ENCODE results near the gene DHFR.
"Not testable (repeated sequence)": the region's sequence is repeated elsewhere in the genome, so short reads cannot be mapped to it uniquely, and the experiment has no call there.

The DHFR gene

DNA sequence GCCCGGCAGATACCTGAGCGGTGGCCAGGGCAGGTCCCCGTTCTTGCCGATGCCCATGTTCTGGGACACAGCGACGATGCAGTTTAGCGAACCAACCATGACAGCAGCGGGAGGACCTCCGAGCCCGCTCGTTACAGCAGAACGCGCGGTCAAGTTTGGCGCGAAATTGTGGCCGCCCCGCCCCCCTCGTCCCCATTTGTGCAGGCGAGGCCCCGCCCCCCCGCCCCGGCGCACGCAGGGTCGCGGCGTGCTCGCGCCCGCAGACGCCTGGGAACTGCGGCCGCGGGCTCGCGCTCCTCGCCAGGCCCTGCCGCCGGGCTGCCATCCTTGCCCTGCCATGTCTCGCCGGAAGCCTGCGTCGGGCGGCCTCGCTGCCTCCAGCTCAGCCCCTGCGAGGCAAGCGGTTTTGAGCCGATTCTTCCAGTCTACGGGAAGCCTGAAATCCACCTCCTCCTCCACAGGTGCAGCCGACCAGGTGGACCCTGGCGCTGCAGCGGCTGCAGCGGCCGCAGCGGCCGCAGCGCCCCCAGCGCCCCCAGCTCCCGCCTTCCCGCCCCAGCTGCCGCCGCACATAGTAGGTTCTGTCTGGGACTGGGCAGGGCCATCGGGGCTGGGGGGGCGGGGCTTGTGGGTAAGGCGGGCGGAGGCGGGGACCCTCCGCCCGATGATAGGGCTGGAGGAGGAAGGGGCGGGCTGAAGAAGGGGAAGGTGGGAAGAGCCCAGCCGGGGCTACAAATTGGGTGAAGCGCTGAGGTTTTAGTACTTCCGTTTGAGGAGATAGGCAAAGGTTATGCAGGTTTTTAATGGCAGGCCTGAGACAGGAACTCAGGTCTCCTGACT lies at the start of gene DHFR, which contains the start of gene MSH3:
DHFR (minus strand) TSS at position 593 of the 840 bp plus-strand sequence; CDS start at position 99, 494 bp downstream.
MSH3 (plus strand) TSS at position 262 of the 840 bp plus-strand sequence; CDS start at position 338, 76 bp downstream.
- peak; percentile 68 for DNase-seq

GRCh38 chr5:80704221-80704620 lies 49.4 kb upstream of the DHFR start:
- DNase-seq, result no peak

- DNase-seq, result no peak
Measured at GRCh38 chr5:80703747-80704146, 49.0 kb upstream of the DHFR start.

DNA sequence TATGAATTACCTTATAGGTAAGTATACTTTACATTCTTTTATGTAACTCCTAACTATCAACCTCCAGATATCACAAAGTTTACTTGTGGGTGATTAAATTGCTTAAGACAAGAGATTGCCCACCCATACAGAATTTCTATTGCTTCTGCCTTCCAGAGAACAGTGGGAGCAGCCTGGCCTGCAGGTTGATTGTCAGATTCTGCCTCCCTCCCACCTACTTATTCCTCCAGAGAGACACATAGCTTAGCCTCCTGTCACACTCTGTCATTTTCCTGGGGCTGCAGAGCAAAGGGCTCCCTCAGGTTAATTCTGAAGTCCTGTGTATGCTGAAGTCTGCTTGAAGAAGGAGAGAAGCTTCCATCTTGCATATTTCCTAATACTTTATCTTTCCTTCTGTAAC lies 48.5 kb upstream of the DHFR start:
- no peak for DNase-seq

DNA sequence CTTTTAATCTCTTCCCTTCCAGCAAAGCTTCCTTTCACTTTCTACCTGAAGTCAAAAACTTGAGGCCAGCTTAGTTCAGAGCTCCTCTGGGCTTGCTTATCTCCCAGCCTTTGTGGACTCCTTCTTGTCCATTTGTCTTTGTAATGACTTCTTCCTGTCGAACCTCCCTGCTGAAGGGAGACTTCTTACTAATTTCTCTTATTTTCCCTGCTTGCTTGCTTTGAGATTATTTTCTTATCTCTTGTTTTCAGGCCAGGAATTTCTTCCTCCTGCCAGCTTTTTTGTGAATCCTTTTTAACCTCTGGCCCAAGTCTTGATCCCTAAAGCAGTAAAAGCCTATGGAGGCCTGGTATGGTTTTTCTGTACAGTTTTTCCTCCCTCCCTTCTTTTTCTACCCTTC lies 46.8 kb upstream of the DHFR start:
- no peak for DNase-seq

GRCh38 chr5:80698369-80698768 lies 43.6 kb upstream of the DHFR start:
- DNase-seq, result no peak

DNA sequence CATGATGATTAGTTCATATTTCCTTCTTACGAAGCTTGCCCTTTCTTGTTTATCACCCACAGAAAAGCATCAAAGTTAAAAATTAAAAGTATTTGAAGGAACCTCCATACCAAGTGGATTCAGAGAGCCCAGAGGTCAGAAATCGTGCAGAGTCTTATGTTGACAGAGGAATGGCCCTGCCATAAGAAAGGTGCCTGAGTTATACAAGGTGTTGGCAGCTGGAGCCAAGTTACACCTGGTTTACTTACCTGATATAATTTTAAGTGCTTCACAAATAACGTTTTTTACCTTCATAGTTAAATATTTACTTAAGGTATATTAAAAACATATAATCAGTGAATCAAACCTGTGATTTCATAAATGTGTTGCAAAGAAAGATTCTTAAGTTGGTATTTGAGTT lies 42.3 kb upstream of the DHFR start:
- no peak for DNase-seq

DNA sequence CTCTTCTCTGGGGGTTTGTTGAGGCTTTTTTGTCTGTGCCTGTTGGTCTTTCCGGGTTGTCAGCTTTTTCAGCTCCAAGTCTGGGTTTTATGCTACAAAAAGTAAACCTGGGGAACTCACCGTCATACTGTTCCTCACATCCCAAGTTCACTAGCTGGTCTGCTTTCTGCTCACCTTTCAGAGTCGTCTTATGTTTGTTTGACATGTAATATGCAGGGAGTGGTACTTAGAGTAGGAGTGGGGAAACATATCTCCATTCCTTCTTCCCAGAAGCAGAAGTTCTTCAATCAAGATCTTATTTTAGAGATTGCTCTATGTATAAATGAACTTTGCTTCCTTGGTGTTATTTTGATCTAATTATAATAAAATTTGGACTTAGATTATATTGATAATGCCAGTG lies 41.7 kb upstream of the DHFR start:
- no peak for DNase-seq

GRCh38 chr5:80695666-80696065 lies 40.9 kb upstream of the DHFR start:
- no peak for DNase-seq

DNA sequence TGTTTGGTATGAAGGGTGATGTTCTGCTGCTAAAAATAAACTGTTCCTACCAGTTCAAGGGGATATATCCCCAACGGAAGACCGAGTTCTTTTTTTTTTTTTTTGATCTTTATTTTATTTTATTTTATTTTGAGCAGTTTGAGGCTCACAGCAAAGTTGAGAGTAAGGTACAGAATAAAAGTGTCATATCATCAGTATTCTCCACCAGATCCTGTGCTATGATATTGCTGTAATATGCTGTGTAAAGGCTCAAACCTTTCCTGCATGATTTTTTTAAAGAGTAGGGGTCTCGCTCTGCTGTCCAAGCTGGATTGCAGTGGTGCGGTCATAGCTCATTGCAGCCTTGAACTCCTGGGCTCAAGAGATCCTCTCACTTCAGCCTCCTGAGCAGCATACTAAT lies 34.8 kb upstream of the DHFR start:
- DNase-seq, result no peak

- DNase-seq, result no peak
Measured at GRCh38 chr5:80688648-80689420, 34.1 kb upstream of the DHFR start.

DNA sequence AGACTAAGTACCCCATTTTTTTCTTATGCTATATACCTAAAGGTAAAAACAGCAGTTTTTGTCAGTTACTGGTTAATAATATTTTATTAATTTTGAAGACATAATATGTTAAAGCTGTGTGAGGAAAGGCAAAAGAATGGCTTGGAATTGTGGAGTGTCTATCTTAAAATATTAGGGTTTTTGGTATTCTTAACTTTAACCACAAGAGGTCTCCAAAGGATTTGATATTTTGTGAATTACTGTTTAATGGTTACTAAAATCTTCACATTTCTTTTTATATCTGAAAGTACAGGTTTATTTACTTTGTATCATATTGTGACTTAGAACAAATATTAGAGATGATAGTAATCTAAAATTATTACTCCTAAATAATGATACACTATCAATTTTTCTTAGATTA lies 32.0 kb upstream of the DHFR start:
- no peak for DNase-seq

DNA sequence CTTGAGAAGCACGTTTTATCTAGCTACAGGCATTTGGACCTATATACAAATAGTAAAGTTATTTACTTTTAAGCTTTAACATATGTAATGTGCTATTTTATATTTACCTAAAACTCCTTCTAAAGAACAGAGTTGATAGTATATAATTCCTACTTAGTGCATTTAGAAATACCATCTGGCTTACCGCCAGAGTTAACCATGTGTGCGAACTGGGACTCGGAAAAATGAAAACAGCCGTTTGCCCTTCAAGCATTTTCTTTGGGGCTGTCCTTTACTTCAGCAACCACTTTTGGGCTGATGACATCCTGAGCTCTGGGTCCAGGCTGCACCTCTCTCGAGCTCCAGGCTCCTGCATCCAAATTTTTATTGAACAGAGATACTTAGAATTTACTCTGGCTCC lies 21.9 kb upstream of the DHFR start:
- no peak for DNase-seq

DNA sequence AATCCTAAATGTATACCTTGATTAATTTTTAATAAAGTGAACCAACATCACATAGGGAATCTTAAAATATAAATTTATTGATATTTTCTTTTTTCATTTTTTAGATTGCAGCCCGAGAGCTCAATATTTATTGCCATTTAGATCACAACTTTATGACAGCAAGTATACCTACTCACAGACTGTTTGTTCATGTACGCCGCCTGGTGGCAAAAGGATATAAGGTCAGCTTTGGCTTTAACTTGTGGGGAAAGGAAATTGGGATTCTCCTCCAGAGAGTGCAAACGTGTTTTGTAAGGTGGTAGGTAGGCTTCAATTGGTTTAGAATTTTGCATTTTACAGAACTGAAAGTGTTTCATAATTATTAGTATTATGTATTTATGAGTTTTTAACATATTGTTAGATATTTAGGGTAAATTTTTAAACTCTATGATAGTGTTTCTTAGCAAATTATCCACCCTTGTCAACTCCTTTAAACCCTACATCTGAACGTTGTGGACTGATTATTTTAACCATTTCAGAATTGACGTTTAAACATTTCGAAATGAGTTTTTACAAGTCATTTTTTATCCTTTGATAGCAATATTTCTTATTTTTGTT lies 17.5 kb upstream of the DHFR start:
- DNase-seq, result no peak

- no peak for DNase-seq
Measured at GRCh38 chr5:80668016-80668969, 13.5 kb upstream of the DHFR start.

DNA sequence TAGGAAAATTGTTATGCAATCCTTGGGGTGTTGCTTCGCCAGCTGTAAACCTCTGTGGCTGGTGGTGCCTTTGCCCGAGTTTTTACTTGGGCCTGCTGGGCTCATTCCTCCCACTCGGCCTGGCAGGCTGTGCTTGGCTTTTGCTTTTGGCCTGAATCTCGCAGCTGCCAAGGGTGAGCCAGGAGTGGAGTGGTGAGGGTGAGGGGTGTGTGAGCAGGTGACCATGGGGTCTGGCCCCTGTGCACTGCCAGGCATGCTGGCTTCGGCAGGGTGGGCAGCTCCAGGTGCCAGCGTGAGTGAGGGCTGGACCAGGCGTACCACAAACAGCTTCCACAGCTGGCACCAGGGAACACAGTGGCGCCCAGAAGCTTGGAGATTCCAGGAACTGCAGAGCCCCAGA lies 12.6 kb upstream of the DHFR start:
- no peak for DNase-seq

GRCh38 chr5:80665057-80665456 lies 10.3 kb upstream of the DHFR start:
- DNase-seq, result no peak

DNA sequence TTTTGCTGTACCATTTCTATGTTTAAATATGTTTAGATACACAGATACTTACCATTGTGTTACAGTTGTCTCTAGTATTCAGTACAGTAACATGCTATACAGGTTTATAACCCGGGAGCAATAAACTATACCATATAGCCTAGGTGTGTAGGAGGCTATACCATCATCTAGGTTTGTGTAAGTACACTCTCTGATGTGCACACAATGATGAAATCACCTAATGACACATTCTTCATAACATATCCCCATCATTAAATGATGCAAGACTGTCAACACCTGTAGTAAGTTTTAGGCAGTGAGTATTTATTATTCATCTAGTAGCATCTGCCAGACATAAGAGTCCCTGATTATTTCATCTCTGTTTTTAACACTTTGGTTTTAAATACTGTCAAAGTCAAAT lies 7.3 kb upstream of the DHFR start:
- DNase-seq, result no peak

DNA sequence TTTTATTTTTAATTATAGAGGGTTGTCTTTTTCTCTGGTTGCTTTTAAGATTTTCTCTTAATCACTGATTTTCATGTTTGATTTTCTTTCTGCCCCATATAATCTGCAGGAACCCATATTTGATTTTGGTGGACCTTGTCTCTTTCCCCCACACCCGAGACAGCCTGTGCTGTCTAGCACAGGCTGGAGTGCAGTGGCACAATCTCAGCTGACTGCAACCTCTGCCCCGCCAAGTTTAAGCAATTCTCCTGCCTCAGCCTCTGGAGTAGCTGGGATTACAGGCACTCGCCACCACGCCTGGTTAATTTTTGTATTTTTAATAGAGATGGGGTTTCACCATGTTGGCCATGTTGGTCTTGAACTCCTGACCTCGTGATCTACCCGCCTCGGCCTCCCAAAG lies 5.9 kb upstream of the DHFR start:
- not testable (repeated sequence) for DNase-seq

DNA sequence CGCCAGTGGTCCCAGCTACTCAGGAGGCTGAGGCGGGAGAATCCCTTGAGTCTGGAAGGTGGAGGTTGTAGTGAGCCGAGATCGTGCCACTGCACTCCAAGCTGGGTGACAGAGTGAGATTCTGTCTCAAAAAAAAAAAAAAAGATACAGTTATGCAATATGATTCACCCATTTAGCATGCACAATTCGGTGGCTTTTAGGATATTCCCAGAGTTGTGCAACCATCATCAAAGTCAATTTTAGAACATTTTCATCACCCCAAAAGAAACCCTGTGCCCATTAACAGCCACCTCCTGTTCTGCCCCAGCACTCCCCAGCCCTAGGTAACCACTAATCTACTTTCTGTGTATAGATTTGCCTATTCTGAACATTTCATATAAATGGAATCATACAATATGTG lies 4.3 kb upstream of the DHFR start:
- no peak for DNase-seq

DNA sequence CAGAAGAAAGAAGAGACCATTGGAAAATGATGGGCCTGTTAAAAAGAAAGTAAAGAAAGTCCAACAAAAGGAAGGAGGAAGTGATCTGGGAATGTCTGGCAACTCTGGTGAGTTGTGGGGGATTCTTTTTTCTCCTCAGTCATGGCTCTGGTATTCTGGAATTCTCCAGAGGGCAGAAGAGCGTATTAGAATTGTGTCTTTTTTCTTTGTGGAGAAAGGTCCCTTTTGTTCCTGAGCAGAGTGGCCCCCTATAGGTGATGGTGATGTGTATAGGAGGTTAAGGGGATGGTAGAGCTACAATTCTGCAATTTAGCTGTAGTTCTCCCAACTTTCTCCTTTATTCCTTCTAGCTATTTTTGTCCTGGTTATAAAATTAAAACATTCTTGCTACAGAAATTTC lies 1.6 kb upstream of the DHFR start:
- DNase-seq, result no peak

DNA sequence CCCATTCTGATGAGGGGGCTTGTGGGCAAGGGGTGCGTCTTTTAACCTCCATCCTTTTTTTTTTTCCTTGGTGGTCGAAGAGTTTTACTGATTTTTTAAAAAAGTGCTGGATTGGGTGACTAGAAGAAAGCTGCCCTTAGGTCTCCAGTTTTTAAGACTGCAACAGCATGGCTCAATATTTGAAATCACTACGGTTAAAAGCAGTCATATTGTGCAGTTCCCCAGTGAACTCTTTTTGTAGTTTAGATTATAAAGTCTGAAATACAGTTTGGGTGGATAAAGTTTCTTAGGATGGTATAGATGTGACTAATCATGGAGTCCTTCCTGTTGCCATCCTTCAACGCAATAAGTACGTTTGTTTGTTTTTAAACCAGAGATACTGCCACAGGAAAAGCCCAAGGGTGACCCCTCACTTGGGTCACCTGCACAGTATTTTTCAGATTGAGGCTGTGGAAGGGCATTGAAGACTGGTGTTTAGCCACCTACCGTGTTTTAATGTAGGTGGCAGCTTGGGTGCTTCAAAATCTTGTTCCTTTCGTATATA lies 520 bp upstream of the DHFR start:
- DNase-seq, result no peak
